H1 (cell line): ENCODE data around the gene DRAP1. TPM values are rescaled to one million over a fixed set of nuclear protein-coding genes. Genes with fewer than 3 reads are reported as not detected.

ENCODE experiments used
- CTCF ChIA-PET: fragments of 300-600 bp; sonication (Branson Sonifier 250); formaldehyde crosslinking; loops from one replicate; lab custom pipeline; 2021; ENCODE audit not compliant: partially characterized antibody; lab: Charles Lee
- POLR2A ChIA-PET: fragments of 300-600 bp; sonication (Branson Sonifier 250); formaldehyde crosslinking; loops from one replicate; lab custom pipeline; 2021; ENCODE audit warnings: inconsistent platforms; ENCODE audit not compliant: partially characterized antibody; lab: Charles Lee
- DNase-seq, 2 experiments: peaks; one replicate each; pipeline versions ENCODE4 v3.0.0 to v3.0.0-alpha.2; 2010 to 2022; ENCODE audit warnings: low spot score in 2 of 2, low read depth in 1 of 2, mixed read lengths in 1 of 2
- FAIRE-seq: peaks from 2 replicates; lab custom pipeline; 2011; peaks lifted over from hg19 to GRCh38; lab: Jason Lieb, UNC
- H2AFZ ChIP-seq: 2 replicates; pipeline ENCODE4 v1.8.1; 2012; ENCODE audit warnings: low read length, inconsistent platforms
- H2AK5ac ChIP-seq: 2 replicates; pipeline ENCODE4 v1.6.1; 2013; ENCODE audit warnings: low read depth, low read length
- H2BK120ac ChIP-seq: replicated peaks from 2 replicates; pipeline ENCODE3; 2013; ENCODE audit warnings: low read depth, low read length, inconsistent platforms
- H2BK12ac ChIP-seq: 2 replicates; pipeline ENCODE4 v1.6.1; 2013; ENCODE audit warnings: low read depth, low read length
- H2BK15ac ChIP-seq: 2 replicates; pipeline ENCODE4 v1.6.1; 2013; ENCODE audit warnings: low read length
- H2BK20ac ChIP-seq: 2 replicates; pipeline ENCODE4 v1.6.1; 2013; ENCODE audit warnings: low read length
- H2BK5ac ChIP-seq: 2 replicates; pipeline ENCODE4 v1.6.1; 2013; ENCODE audit warnings: low read depth, low read length
- H3K14ac ChIP-seq: 2 replicates; pipeline ENCODE4 v1.6.1; 2013; ENCODE audit warnings: inconsistent platforms; ENCODE audit not compliant: insufficient read length
- H3K18ac ChIP-seq: 2 replicates; pipeline ENCODE4 v1.6.1; 2013; ENCODE audit warnings: low read length; ENCODE audit errors: extremely low read depth
- H3K23ac ChIP-seq: 2 replicates; pipeline ENCODE4 v1.6.1; 2013; ENCODE audit warnings: inconsistent platforms; ENCODE audit not compliant: insufficient read length
- H3K23me2 ChIP-seq: 2 replicates; pipeline ENCODE4 v1.6.1; 2013; ENCODE audit warnings: low read depth, low read length
- H3K27ac ChIP-seq: 2 replicates; pipeline ENCODE4 v1.6.1; 2011; ENCODE audit warnings: low read depth, low read length, inconsistent platforms
- H3K27me3 ChIP-seq, 4 experiments: replicated peaks in 1 of 4; 1 replicate in 1 of 4; 2 replicates in 3 of 4; pipeline versions ENCODE4 v1.6.1 to v1.8.1; 2011 to 2013; ENCODE audit warnings: low read length in 3 of 4, mild to moderate bottlenecking in 3 of 4, inconsistent platforms in 2 of 4, mixed read lengths in 2 of 4, moderate library complexity in 1 of 4; ENCODE audit not compliant: control insufficient read depth in 3 of 4, insufficient read depth in 3 of 4; ENCODE audit errors: extremely low read depth in 1 of 4
- H3K36me3 ChIP-seq, 4 experiments: 2 replicates each; pipeline versions ENCODE4 v1.6.1 to v1.8.1; 2011 to 2013; ENCODE audit warnings: mild to moderate bottlenecking in 4 of 4, low read length in 3 of 4, moderate library complexity in 2 of 4, control low read depth in 1 of 4, inconsistent platforms in 1 of 4; ENCODE audit not compliant: insufficient read depth in 4 of 4, control insufficient read depth in 2 of 4
- H3K4ac ChIP-seq: replicated peaks from 2 replicates; pipeline ENCODE3; 2013; ENCODE audit warnings: low read length, low read depth, mixed read lengths, inconsistent platforms; ENCODE audit not compliant: insufficient read length
- H3K4me1 ChIP-seq, 4 experiments: replicated peaks in 1 of 4; 1 replicate in 1 of 4; 2 replicates in 3 of 4; pipeline versions ENCODE4 v1.6.1 to v1.8.1; 2011 to 2013; ENCODE audit warnings: low read length in 3 of 4, inconsistent platforms in 2 of 4, mixed read lengths in 1 of 4; ENCODE audit not compliant: insufficient read depth in 4 of 4, control insufficient read depth in 3 of 4
- H3K4me2 ChIP-seq, 2 experiments: 2 replicates each; pipeline versions ENCODE4 v1.6.1 to v1.8.1; 2011 to 2013; ENCODE audit warnings: low read depth in 2 of 2, low read length in 2 of 2, control low read depth in 1 of 2, inconsistent platforms in 1 of 2, mild to moderate bottlenecking in 1 of 2; ENCODE audit not compliant: insufficient read depth in 1 of 2
- H3K4me3 ChIP-seq, 4 experiments: fragments of 200-600, 300-600 bp in 1 of 4; sonication (generic), shearing (Covaris generic), sonication (Bioruptor Twin) in 1 of 4; 2 replicates each; pipeline versions ENCODE4 v1.5.1 to v1.8.1; 2011 to 2016; ENCODE audit warnings: low read length in 4 of 4, low read depth in 3 of 4, control low read depth in 2 of 4, inconsistent platforms in 2 of 4, mild to moderate bottlenecking in 2 of 4, mixed read lengths in 1 of 4, moderate library complexity in 1 of 4; ENCODE audit not compliant: insufficient read depth in 2 of 4; ENCODE audit errors: extremely low read depth in 1 of 4
- H3K56ac ChIP-seq: replicated peaks from 2 replicates; pipeline ENCODE3; 2013; ENCODE audit warnings: low read depth, mild to moderate bottlenecking, mixed read lengths, low read length, inconsistent platforms; ENCODE audit not compliant: insufficient read length
- H3K79me1 ChIP-seq: 2 replicates; pipeline ENCODE4 v1.6.1; 2013; ENCODE audit warnings: low read depth, low read length, control low read depth
- H3K79me2 ChIP-seq, 2 experiments: 2 replicates each; pipeline versions ENCODE4 v1.6.1 to v1.8.1; 2012 to 2013; ENCODE audit warnings: low read length in 2 of 2, mild to moderate bottlenecking in 2 of 2, inconsistent platforms in 1 of 2; ENCODE audit not compliant: insufficient read depth in 2 of 2, control insufficient read depth in 1 of 2
- H3K9ac ChIP-seq, 4 experiments: replicated peaks in 1 of 4; 1 replicate in 1 of 4; 2 replicates in 3 of 4; pipeline versions ENCODE4 v1.6.1 to v1.8.1; 2011 to 2013; ENCODE audit warnings: low read depth in 3 of 4, low read length in 3 of 4, control low read depth in 2 of 4, mild to moderate bottlenecking in 2 of 4, moderate library complexity in 2 of 4, inconsistent platforms in 1 of 4; ENCODE audit errors: extremely low read depth in 1 of 4
- H3K9me3 ChIP-seq, 2 experiments: 2 replicates each; pipeline versions ENCODE4 v1.6.1 to v1.8.1; 2012 to 2013; ENCODE audit warnings: mild to moderate bottlenecking in 2 of 2, moderate library complexity in 2 of 2, control low read depth in 1 of 2, inconsistent platforms in 1 of 2, low read depth in 1 of 2, low read length in 1 of 2, mixed read lengths in 1 of 2; ENCODE audit not compliant: insufficient read depth in 2 of 2
- H4K20me1 ChIP-seq, 2 experiments: replicated peaks in 1 of 2; 2 replicates each; pipeline versions ENCODE3 to v1.8.1; 2011 to 2013; ENCODE audit warnings: inconsistent platforms in 2 of 2, low read length in 2 of 2, mild to moderate bottlenecking in 1 of 2; ENCODE audit not compliant: insufficient read depth in 2 of 2, control insufficient read depth in 1 of 2
- H4K5ac ChIP-seq: 2 replicates; pipeline ENCODE4 v1.6.1; 2013; ENCODE audit warnings: low read length, low read depth, mixed read lengths, inconsistent platforms; ENCODE audit not compliant: insufficient read length
- H4K8ac ChIP-seq: 2 replicates; pipeline ENCODE4 v1.8.0; 2013; ENCODE audit warnings: mild to moderate bottlenecking, moderate library complexity, low read length, inconsistent platforms; ENCODE audit not compliant: insufficient read depth; ENCODE audit errors: extremely low read depth
- H4K91ac ChIP-seq: replicated peaks from 2 replicates; pipeline ENCODE3; 2013; ENCODE audit warnings: low read length, mixed read lengths, inconsistent platforms; ENCODE audit not compliant: insufficient read length
- BCL11A ChIP-seq, 2 experiments: IDR thresholded peaks; one replicate each; pipeline ENCODE4 v1.6.1; 2011; ENCODE audit warnings: low read depth in 2 of 2, low read length in 2 of 2, mild to moderate bottlenecking in 2 of 2
- CBX5 ChIP-seq: fragments of 300-800, 300-1000 bp; sonication (generic); IDR thresholded peaks from 2 replicates; pipeline ENCODE4 v1.7.1; 2016; ENCODE audit warnings: antibody characterized with exemption, low read length, low read depth
- EGR1 ChIP-seq: IDR thresholded peaks from 2 replicates; pipeline ENCODE4 v1.6.1; 2011; ENCODE audit warnings: low read depth, low read length, borderline replicate concordance
- FOSL1 ChIP-seq: IDR thresholded peaks from 2 replicates; pipeline ENCODE4 v1.6.1; 2011; ENCODE audit warnings: mild to moderate bottlenecking, low read depth, low read length, moderate library complexity; ENCODE audit not compliant: insufficient read depth
- GABPA ChIP-seq: IDR thresholded peaks from 2 replicates; pipeline ENCODE4 v1.6.1; 2011; ENCODE audit warnings: mild to moderate bottlenecking, low read length, moderate library complexity, borderline replicate concordance; ENCODE audit not compliant: insufficient read depth
- HDAC6 ChIP-seq: IDR thresholded peaks from one replicate; pipeline ENCODE4 v1.7.1; 2012; ENCODE audit warnings: low read depth, mild to moderate bottlenecking, inconsistent platforms, low read length, moderate library complexity
- MAX ChIP-seq: IDR thresholded peaks from 2 replicates; pipeline ENCODE4 v1.6.1; 2012; ENCODE audit warnings: inconsistent platforms
- SAP30 ChIP-seq: fragments of 300-600 bp; sonication (generic); IDR thresholded peaks from 2 replicates; pipeline ENCODE4 v1.7.1; 2012; ENCODE audit warnings: low read length, moderate library complexity, mild to moderate bottlenecking, inconsistent platforms; ENCODE audit not compliant: insufficient read depth, insufficient replicate concordance
- TBP ChIP-seq: IDR thresholded peaks from 2 replicates; pipeline ENCODE4 v1.6.1; 2011; ENCODE audit warnings: low read depth, low read length, improper control_type of control experiment
- WGBS, 2 experiments: shearing (Covaris generic) in 1 of 2; methylation state at CpG; one replicate each; pipeline versions ENCODE4 v1.1.6 to v1.1.7; 2013 to 2015; ENCODE audit warnings: low lambda C conversion rate in 2 of 2, mixed read lengths in 2 of 2, inconsistent platforms in 1 of 2, low coverage in 1 of 2, missing lambda C conversion rate in 1 of 2; ENCODE audit not compliant: insufficient replicate concordance in 2 of 2, insufficient coverage in 1 of 2, insufficient read length in 1 of 2; ENCODE audit errors: extremely low coverage in 1 of 2, missing lambda C conversion rate in 1 of 2; 5-methylcytosine and 5-hydroxymethylcytosine counted together
- polyA plus RNA-seq, 7 experiments: library from polyadenylated mRNA; depleted of rRNA in 3 of 7; stranded (reverse) in 5 of 7; unstranded in 2 of 7; fragments of >200 nt in 5 of 7; fragments of 200-250 nt in 2 of 7; gene quantifications; 1 replicate in 5 of 7; 2 replicates in 1 of 7; 4 replicates in 1 of 7; pipeline versions ENCODE4 v1.2.1 to v1.2.3, GENCODE V29; 2011 to 2013; ENCODE audit warnings: missing spikeins in 2 of 7, mixed read lengths in 2 of 7
- total RNA-seq: library from RNA; stranded (reverse); fragmentation: NEBNext Ultra II Directional; extraction: Animal tissue kit (Norgen Biotek cat#: 25700); gene quantifications from 2 replicates; pipeline ENCODE4 v1.2.1, GENCODE V29; 2021

DRAP1 gene
- total and polyA plus RNA-seq, 2 of the 8 experiments (the other 6 are each of a cell fraction or from before 2014, with no cell fraction given), result 62.5 to 98.7 TPM

GRCh38 chr11:65898656-65899355, 20.4 kb upstream of the DRAP1 start:
- Histone ChIP-seq H4K20me1 (peaks cover 0 to 4% of the 10 kb centered on the region in 2 experiments), H3K14ac (no peak overlapping the region), H3K4me2 (peak overlapping the region; percentile 78 to 89), H2BK12ac (no peak overlapping the region), H2BK120ac (peak overlapping the region; percentile 95), H3K23ac (no peak overlapping the region), H3K18ac (peak overlapping the region; percentile 87), H3K4me3 (peak overlapping the region; percentile 39 to 71 (median 52)), H4K8ac (peak overlapping the region; percentile 91), H3K56ac (no peak overlapping the region), H3K79me1 (no peaks in the 10 kb centered on the region; the same call in 1 of the 2 replicates), H3K23me2 (peaks cover 9% of the 10 kb centered on the region; the same call in 1 of the 2 replicates), H3K27ac (no peak overlapping the region), H4K91ac (peak overlapping the region; percentile 80), H3K9ac (peak overlapping the region in 3 of 4 experiments; percentile 13 to 43 (median 13); a peak in 2 of 7 replicates), H3K36me3 (no peaks in the 10 kb centered on the region), H3K4me1 (peaks cover 3 to 11% (median 8%) of the 10 kb centered on the region in 4 experiments; a peak in 6 of 7 replicates), H2AK5ac (peak overlapping the region; percentile 65; the same call in 1 of the 2 replicates), H3K27me3 (peaks cover 15 to 41% (median 35%) of the 10 kb centered on the region in 4 experiments), H2BK5ac (peak overlapping the region; percentile 16; the same call in 1 of the 2 replicates), H2BK15ac (no peak overlapping the region), H3K4ac (no peak overlapping the region), H3K79me2 (no peaks in the 10 kb centered on the region), H4K5ac (no peak overlapping the region), H2BK20ac (no peak overlapping the region), H2AFZ (no peak overlapping the region; the same call in 1 of the 2 replicates), H3K9me3 (no peaks in the 10 kb centered on the region)
- WGBS, 2 experiments, result 24% methylated on average over 28 of the region's 28 CpGs; no CpG with 5 or more reads in 1 of the 2 experiments
- ChIA-PET POLR2A (interaction anchor here (1.1 to 3.7 kb wide), 7 partner anchors 8 to 187 kb away, joined by 3 to 18 read pairs (median 5); partner anchors contain the start of genes BANF1, CCDC85B, CFL1 and EFEMP2), CTCF (interaction anchor here (0.7 to 9.7 kb wide), 11 partner anchors 11 to 305 kb away, joined by 3 to 150 read pairs (median 3); partner anchors contain the start of genes CCDC85B, FIBP and MUS81)
- FAIRE-seq, result no peak
- DNase-seq, result no peak
- no peak for TF ChIP-seq GABPA
- no peak for TF ChIP-seq EGR1
- no peak for TF ChIP-seq CBX5
- no peak for TF ChIP-seq FOSL1
- TF ChIP-seq TBP, result no peak
- no peak for TF ChIP-seq HDAC6
- no peak for TF ChIP-seq BCL11A (IDR thresholded peaks at IDR 0.05; ENCODE audit: low read depth in 2 of 2, low read length in 2 of 2)
- no peak for TF ChIP-seq MAX
- no peak for TF ChIP-seq SAP30
